ENCODE measurements around the gene CFL2. TPM values are rescaled to one million over a fixed set of nuclear protein-coding genes. Genes with fewer than 3 reads are reported as not detected.

Gene CFL2
- total RNA-seq, 2 donors from 2014 or later = 46.3 to 79.2 TPM

GRCh38 chr14:34732802-34733201, 18.4 kb upstream of the CFL2 start:
- Histone ChIP-seq H3K36me3 (no peaks in the 10 kb centered on the region), H3K27me3 (replicated peaks; ENCODE audit: insufficient read depth) (no peaks in the 10 kb centered on the region), H3K4me1 (replicated peaks) (no peaks in the 10 kb centered on the region), H3K27ac (no peak overlapping the region), H3K9me3 (no peaks in the 10 kb centered on the region), H3K4me3 (no peak overlapping the region)
- intact Hi-C loops (cut with DNase I) = no loop called here
- DNase-seq (ENCODE audit: low spot score) = no peak
- WGBS = 68% methylated on average over 4 of the region's 4 CpGs
- no peak for TF ChIP-seq CTCF (IDR thresholded peaks at IDR 0.05)
- no peak for TF ChIP-seq POLR2AphosphoS5 (IDR thresholded peaks at IDR 0.05)
- TF ChIP-seq POLR2A (IDR thresholded peaks at IDR 0.05) = no peak

- TF ChIP-seq CTCF (IDR thresholded peaks at IDR 0.05) (no peak), POLR2A (IDR thresholded peaks at IDR 0.05) (no peak), POLR2AphosphoS5 (IDR thresholded peaks at IDR 0.05) (no peak)
- H3K36me3 ChIP-seq = no peaks in the 10 kb centered on the region
- no peaks in the 10 kb centered on the region for H3K27me3 ChIP-seq (replicated peaks; ENCODE audit: insufficient read depth)
- WGBS = 89% methylated on average over 3 of the region's 3 CpGs
- no peak overlapping the region for H3K4me3 ChIP-seq
- H3K27ac ChIP-seq = no peak overlapping the region
- no peaks in the 10 kb centered on the region for H3K9me3 ChIP-seq
- intact Hi-C loops (cut with DNase I) = loop anchor here (1.0 to 5.0 kb wide), 2 partner anchors 51 to 148 kb away; no protein-coding TSS in a partner anchor
- DNase-seq (ENCODE audit: low spot score) = no peak
- H3K4me1 ChIP-seq (replicated peaks) = no peaks in the 10 kb centered on the region
Observed at GRCh38 chr14:34723867-34724266, 9.5 kb upstream of the CFL2 start.

- H3K27me3 ChIP-seq (replicated peaks; ENCODE audit: insufficient read depth) = no peaks in the 10 kb centered on the region
- TF ChIP-seq CTCF (IDR thresholded peaks at IDR 0.05) = peak; percentile 66 to 78 (median 76)
- no peak for TF ChIP-seq POLR2A (IDR thresholded peaks at IDR 0.05)
- TF ChIP-seq POLR2AphosphoS5 (IDR thresholded peaks at IDR 0.05) = no peak
- peak; percentile 35 for DNase-seq (ENCODE audit: low spot score)
Observed at GRCh38 chr14:34722723-34723545, 8.5 kb upstream of the CFL2 start.

GRCh38 chr14:34721129-34721528, 6.7 kb upstream of the CFL2 start:
- H3K36me3 ChIP-seq = no peaks in the 10 kb centered on the region
- no peak for TF ChIP-seq POLR2AphosphoS5 (IDR thresholded peaks at IDR 0.05)
- no peak for TF ChIP-seq POLR2A (IDR thresholded peaks at IDR 0.05)
- TF ChIP-seq CTCF (IDR thresholded peaks at IDR 0.05) = no peak
- intact Hi-C loops (cut with DNase I) = loop anchor here (5.0 kb wide), 1 partner anchor 151 kb away; no protein-coding TSS in a partner anchor
- 91% methylated on average over 2 of the region's 2 CpGs for WGBS
- no peak for DNase-seq (ENCODE audit: low spot score)
- H3K4me1 ChIP-seq (replicated peaks) = no peaks in the 10 kb centered on the region
- H3K27ac ChIP-seq = no peak overlapping the region
- H3K27me3 ChIP-seq (replicated peaks; ENCODE audit: insufficient read depth) = no peaks in the 10 kb centered on the region
- H3K4me3 ChIP-seq = no peak overlapping the region
- no peaks in the 10 kb centered on the region for H3K9me3 ChIP-seq

More at GRCh38 chr14:34722723-34723545, 8.5 kb upstream of the CFL2 start:
- no peaks in the 10 kb centered on the region for H3K4me1 ChIP-seq (replicated peaks)
- H3K27ac ChIP-seq = peak overlapping the region in 1 of 2 donors; percentile 35
- H3K9me3 ChIP-seq = no peaks in the 10 kb centered on the region
- H3K36me3 ChIP-seq = no peaks in the 10 kb centered on the region
- WGBS = 6% methylated on average over 10 of the region's 10 CpGs
- intact Hi-C loops (cut with DNase I) = loop anchor here (1.0 to 5.0 kb wide), 2 partner anchors 50 to 149 kb away; no protein-coding TSS in a partner anchor
- H3K4me3 ChIP-seq = no peak overlapping the region
